K562 (cell line): Measurements from ENCODE around the gene EZH1. TPM values are rescaled to one million over a fixed set of nuclear protein-coding genes. Genes with fewer than 3 reads are reported as not detected.

Experiments used
- ATAC-seq: fragments of 200-7000 bp; cut with Tn5 transposase; 3 replicates; pipeline ENCODE4 v1.9.1; 2020; ENCODE audit warnings: moderate library complexity
- BruUV-seq: library from RNA; stranded (reverse); fragments of 400-500 nt; replicated peaks from 2 replicates; lab custom pipeline; 2021; lab: Mats Ljungman, UMichigan
- CTCF ChIA-PET: fragments of 300-600 bp; formaldehyde crosslinking; extraction: SDS; loops from one replicate; lab custom pipeline; 2021; ENCODE audit warnings: low intra/inter-chr PET ratio; lab: Yijun Ruan, JAX
- POLR2A ChIA-PET: fragments of 300-600, 350-650 bp; sonication (Branson Sonifier 250); formaldehyde crosslinking; extraction: SDS; loops from one replicate; lab custom pipeline; 2021; ENCODE audit warnings: antibody characterized with exemption, inconsistent platforms; lab: Yijun Ruan, JAX
- DNase-seq, 4 experiments: peaks; one replicate each; pipeline versions ENCODE4 v3.0.0 to v3.0.0-alpha.2; 2011 to 2018; ENCODE audit warnings: low spot score in 3 of 4, mixed read lengths in 3 of 4; ENCODE audit errors: extremely low read depth in 1 of 4
- FAIRE-seq: peaks from 2 replicates; lab custom pipeline; 2011; peaks lifted over from hg19 to GRCh38; lab: Jason Lieb, UNC
- H2AFZ ChIP-seq: 2 replicates; pipeline ENCODE4 v1.6.0; 2011; ENCODE audit warnings: low read depth, low read length, control low read depth, inconsistent platforms
- H3K27ac ChIP-seq: fragments of 200-600 bp; 3 replicates; pipeline ENCODE4 v1.8.0; 2011; ENCODE audit warnings: low read depth, mild to moderate bottlenecking, control low read depth, inconsistent platforms, low read length, moderate library complexity, mixed read lengths; ENCODE audit errors: extremely low read depth
- H3K27me3 ChIP-seq, 2 experiments: fragments of 300-600 bp in 1 of 2; 2 replicates in 1 of 2; 3 replicates in 1 of 2; pipeline versions ENCODE4 v1.6.0 to v1.8.0; 2011; ENCODE audit warnings: inconsistent platforms in 2 of 2, low read length in 2 of 2, mild to moderate bottlenecking in 1 of 2, mixed read lengths in 1 of 2, moderate library complexity in 1 of 2; ENCODE audit not compliant: control insufficient read depth in 2 of 2, insufficient read depth in 2 of 2
- H3K36me3 ChIP-seq: fragments of 300-600 bp; 3 replicates; pipeline ENCODE4 v1.8.0; 2011; ENCODE audit warnings: mild to moderate bottlenecking, low read length, inconsistent platforms; ENCODE audit not compliant: control insufficient read depth, insufficient read depth
- H3K4me1 ChIP-seq, 2 experiments: fragments of 200-600 bp in 1 of 2; replicated peaks in 1 of 2; 2 replicates in 1 of 2; 3 replicates in 1 of 2; pipeline versions ENCODE4 v1.5.1 to v1.8.0; 2011; ENCODE audit warnings: inconsistent platforms in 2 of 2, low read length in 2 of 2, mild to moderate bottlenecking in 1 of 2, mixed read lengths in 1 of 2, moderate library complexity in 1 of 2; ENCODE audit not compliant: control insufficient read depth in 2 of 2, insufficient read depth in 2 of 2
- H3K4me2 ChIP-seq: 2 replicates; pipeline ENCODE4 v1.6.1; 2011; ENCODE audit warnings: low read length, control low read depth, inconsistent platforms, mixed read lengths; ENCODE audit not compliant: insufficient read depth
- H3K4me3 ChIP-seq: fragments of 200-600 bp; sonication (generic), shearing (Covaris generic); 2 replicates; pipeline ENCODE4 v1.5.1; 2016; ENCODE audit warnings: control low read depth, inconsistent platforms
- H3K79me2 ChIP-seq: fragments of 200-600 bp; 3 replicates; pipeline ENCODE4 v1.8.0; 2011; ENCODE audit warnings: low read length, inconsistent platforms; ENCODE audit not compliant: control insufficient read depth, insufficient read depth
- H3K9ac ChIP-seq, 2 experiments: 2 replicates each; pipeline versions ENCODE4 v1.6.0 to v1.6.1; 2011; ENCODE audit warnings: low read depth in 2 of 2, low read length in 2 of 2, control low read depth in 1 of 2, inconsistent platforms in 1 of 2, mild to moderate bottlenecking in 1 of 2, mixed read lengths in 1 of 2; ENCODE audit not compliant: insufficient read depth in 1 of 2
- H3K9me1 ChIP-seq: one replicate; pipeline ENCODE4 v1.6.0; 2011; ENCODE audit warnings: inconsistent platforms, mild to moderate bottlenecking, low read length, moderate library complexity; ENCODE audit not compliant: control insufficient read depth, insufficient read depth
- H3K9me3 ChIP-seq: replicated peaks from 2 replicates; pipeline ENCODE4 v1.5.1; 2011; ENCODE audit warnings: low read depth, low read length, inconsistent platforms; ENCODE audit not compliant: control insufficient read depth, insufficient read depth
- H4K20me1 ChIP-seq: replicated peaks from 2 replicates; pipeline ENCODE4 v1.6.1; 2011; ENCODE audit warnings: low read length, inconsistent platforms, mixed read lengths; ENCODE audit not compliant: control insufficient read depth, insufficient read depth
- CTCF ChIP-seq, 3 experiments: IDR thresholded peaks in 2 of 3; conservative IDR thresholded peaks in 1 of 3; 2 replicates each; pipeline ENCODE4 v1.5.1; 2011 to 2012; ENCODE audit warnings: low read length in 3 of 3, mild to moderate bottlenecking in 3 of 3, control low read depth in 2 of 3, improper control_type of control experiment in 1 of 3, inconsistent platforms in 1 of 3, low read depth in 1 of 3, mixed read lengths in 1 of 3, moderate library complexity in 1 of 3; ENCODE audit not compliant: insufficient read depth in 2 of 3
- FIP1L1 ChIP-seq: fragments of 200-400 bp; formaldehyde crosslinking; IDR thresholded peaks from 2 replicates; pipeline ENCODE4 v1.6.1; 2018; ENCODE audit warnings: mild to moderate bottlenecking, low read depth, low read length; ENCODE audit not compliant: poor library complexity, severe bottlenecking
- POLR2G ChIP-seq: fragments of 200-400 bp; formaldehyde crosslinking; IDR thresholded peaks from 2 replicates; pipeline ENCODE4 v1.6.1; 2017; ENCODE audit warnings: low read depth, mild to moderate bottlenecking, antibody characterized with exemption, low read length, moderate library complexity
- RBFOX2 ChIP-seq: fragments of 200-400 bp; formaldehyde crosslinking; IDR thresholded peaks from 2 replicates; pipeline ENCODE4 v1.6.1; 2017; ENCODE audit warnings: low read depth, mild to moderate bottlenecking, low read length, moderate library complexity
- RUNX1 ChIP-seq: sonication (generic); IDR thresholded peaks from 2 replicates; pipeline ENCODE4 v1.6.1; 2016; ENCODE audit warnings: antibody characterized with exemption, low read depth
- TARDBP ChIP-seq: fragments of 450-650 bp; IDR thresholded peaks from 2 replicates; pipeline ENCODE4 v1.6.1; 2016
- THAP7 ChIP-seq: fragments of 250-450 bp; sonication (Bioruptor Pico); IDR thresholded peaks from 2 replicates; pipeline ENCODE4 v1.5.0; 2021
- ZNF134 ChIP-seq: fragments of 250-450 bp; sonication (Bioruptor Pico); conservative IDR thresholded peaks from 2 replicates; pipeline ENCODE4 v1.4.0; 2020
- ZNF696 ChIP-seq: fragments of 250-450 bp; sonication (Bioruptor Pico); conservative IDR thresholded peaks from 2 replicates; pipeline ENCODE4 v1.4.0; 2020; ENCODE audit warnings: mild to moderate bottlenecking, moderate library complexity
- ZNF75A ChIP-seq: fragments of 450-650 bp; formaldehyde crosslinking; IDR thresholded peaks from 2 replicates; pipeline ENCODE4 v1.4.0; 2020; ENCODE audit warnings: mild to moderate bottlenecking
- WGBS: fragments of 100-300 bp; shearing (Covaris generic); methylation state at CpG from one replicate; pipeline ENCODE4 v1.1.6; 2016; ENCODE audit warnings: low coverage, mixed read lengths; ENCODE audit not compliant: insufficient coverage; ENCODE audit errors: missing lambda C conversion rate; 5-methylcytosine and 5-hydroxymethylcytosine counted together
- in situ Hi-C: fragments of 300-500 bp; cut with MboI; formaldehyde crosslinking; loops from 4 replicates; pipeline ENCODE4 v1.15.0; 2018; ENCODE audit warnings: inconsistent platforms, mixed read lengths
- intact Hi-C: fragments of 100-400 bp; cut with micrococcal nuclease; formaldehyde crosslinking; loops from 2 replicates; pipeline ENCODE4 v1.14.2; 2022
- polyA plus RNA-seq, 8 experiments: library from polyadenylated mRNA; depleted of rRNA in 4 of 8; stranded (reverse) in 5 of 8; unstranded in 3 of 8; fragments of >200 nt; fragmentation: Nextera tagmentation in 2 of 8; fragmentation: Illumina TruSeq in 1 of 8; extraction: Ambion mirVana in 2 of 8; extraction: Trizol in 1 of 8; gene quantifications; 2 replicates each; pipeline versions ENCODE4 v1.2.1 to v1.2.3, GENCODE V29; 2011 to 2014; ENCODE audit warnings: inconsistent platforms in 1 of 8, missing spikeins in 1 of 8
- total RNA-seq, 7 experiments: library from RNA; depleted of rRNA in 6 of 7; stranded (reverse); fragments of >200 nt in 6 of 7; fragmentation: Illumina TruSeq in 2 of 7; extraction: Trizol in 2 of 7; gene quantifications; 2 replicates each; pipeline versions ENCODE4 v1.2.1 to v1.2.3, GENCODE V29; 2011 to 2021; ENCODE audit warnings: low replicate concordance in 1 of 7

The EZH1 gene
- total and polyA plus RNA-seq, 9 of the 15 experiments (the other 6 are each of a cell fraction or from before 2014, with no cell fraction given) = 8.6 to 40.8 (median 22.9) TPM

- H3K9ac ChIP-seq = no peak overlapping the region
- CTCF ChIA-PET = interaction anchor here (0.5 kb wide), 1 partner anchor 55 kb away, joined by 3 read pairs; no protein-coding TSS in a partner anchor
- no peaks in the 10 kb centered on the region for H3K9me3 ChIP-seq
- BruUV-seq = no TSS peak
- no peaks in the 10 kb centered on the region for H4K20me1 ChIP-seq
- in situ Hi-C loops (no loop called here), intact Hi-C loops (no loop called here)
- H3K9me1 ChIP-seq = no peaks in the 10 kb centered on the region
- ATAC-seq = no peak
- TF ChIP-seq RBFOX2 (peak; percentile 30; the same call in 1 of the 2 replicates), TARDBP (no peak), ZNF134 (CRISPR knock-in tag) (no peak), FIP1L1 (peak; percentile 40), RUNX1 (no peak), ZNF696 (CRISPR knock-in tag) (no peak), ZNF75A (no peak), CTCF (IDR thresholded peaks at IDR 0.05 in 2 of 3, conservative IDR thresholded peaks at IDR 0.05 in 1 of 3; ENCODE audit: insufficient read depth in 2 of 3, low read depth in 1 of 3, low read length in 3 of 3) (no peak), THAP7 (CRISPR knock-in tag) (no peak), POLR2G (peak; percentile 60; the same call in 1 of the 2 replicates)
- H3K4me3 ChIP-seq = no peak overlapping the region
- no peak overlapping the region for H3K4me2 ChIP-seq
- H3K4me1 ChIP-seq = peaks cover 11 to 62% of the 10 kb centered on the region in 2 experiments; a peak in 4 of 5 replicates
- POLR2A ChIA-PET = no interaction called here
- FAIRE-seq = no peak
- no peaks in the 10 kb centered on the region for H3K27me3 ChIP-seq
- H3K36me3 ChIP-seq = peaks cover 71% of the 10 kb centered on the region
- H3K27ac ChIP-seq = no peak overlapping the region
- no peak overlapping the region for H2AFZ ChIP-seq
- peaks cover 33% of the 10 kb centered on the region for H3K79me2 ChIP-seq
- 94% methylated on average over 27 of the region's 52 CpGs for whole genome bisulfite sequencing
- DNase-seq = no peak
These were observed 40.2 kb upstream of the EZH1 start for GRCh38 chr17:42784811-42785592.
